ENCODE results near the gene VWC2L.

The VWC2L gene

GRCh38 chr2:214469728-214470127 lies 58.9 kb downstream of the VWC2L start:
- no peak for DNase-seq

GRCh38 chr2:214471382-214471781 lies 60.5 kb downstream of the VWC2L start:
- no peak for DNase-seq

- no peak for DNase-seq
Measured at GRCh38 chr2:214471990-214472389, 61.1 kb downstream of the VWC2L start.

GRCh38 chr2:214477305-214477704 lies 66.5 kb downstream of the VWC2L start:
- no peak for DNase-seq

GRCh38 chr2:214481204-214481603 lies 70.3 kb downstream of the VWC2L start:
- DNase-seq = no peak

GRCh38 chr2:214482728-214483127 lies 71.9 kb downstream of the VWC2L start:
- DNase-seq = no peak

- no peak for DNase-seq
Measured at GRCh38 chr2:214484239-214484638, 73.4 kb downstream of the VWC2L start.

GRCh38 chr2:214484701-214485100 lies 73.8 kb downstream of the VWC2L start:
- no peak for DNase-seq

GRCh38 chr2:214489181-214489580 lies 78.3 kb downstream of the VWC2L start:
- no peak for DNase-seq

- no peak for DNase-seq
Measured at GRCh38 chr2:214489702-214490101, 78.8 kb downstream of the VWC2L start.

- DNase-seq = no peak
Measured at GRCh38 chr2:214492152-214492551, 81.3 kb downstream of the VWC2L start.

GRCh38 chr2:214492608-214493007 lies 81.8 kb downstream of the VWC2L start:
- no peak for DNase-seq

GRCh38 chr2:214497489-214497888 lies 86.6 kb downstream of the VWC2L start:
- no peak for DNase-seq

GRCh38 chr2:214503568-214503967 lies 92.7 kb downstream of the VWC2L start:
- no peak for DNase-seq

GRCh38 chr2:214504599-214505376 lies 93.9 kb downstream of the VWC2L start:
- no peak for DNase-seq

- no peak for DNase-seq
Measured at GRCh38 chr2:214507032-214507431, 96.2 kb downstream of the VWC2L start.

- no peak for DNase-seq
Measured at GRCh38 chr2:214514704-214515103, 103.8 kb downstream of the VWC2L start.

- no peak for DNase-seq
Measured at GRCh38 chr2:214515111-214515510, 104.3 kb downstream of the VWC2L start.

GRCh38 chr2:214519258-214519818 lies 108.5 kb downstream of the VWC2L start:
- DNase-seq = no peak

- no peak for DNase-seq
Measured at GRCh38 chr2:214529021-214529420, 118.2 kb downstream of the VWC2L start.

- no peak for DNase-seq
Measured at GRCh38 chr2:214529514-214529913, 118.7 kb downstream of the VWC2L start.

- no peak for DNase-seq
Measured at GRCh38 chr2:214533541-214533940, 122.7 kb downstream of the VWC2L start.

GRCh38 chr2:214536625-214537024 lies 125.8 kb downstream of the VWC2L start:
- no peak for DNase-seq

GRCh38 chr2:214537929-214538328 lies 127.1 kb downstream of the VWC2L start:
- no peak for DNase-seq

- no peak for DNase-seq
Measured at GRCh38 chr2:214542295-214542694, 131.4 kb downstream of the VWC2L start.

Data from effector CD8-positive, alpha-beta T cell (primary cell).